Neural crest cell (in vitro differentiated cells): ENCODE measurements around the gene PPP1R3A. TPM values are rescaled to one million over a fixed set of nuclear protein-coding genes. Genes with fewer than 3 reads are reported as not detected.

Source experiments
- DNase-seq: peaks from one replicate; pipeline ENCODE4 v3.0.0; 2021; ENCODE audit warnings: low read depth, mixed read lengths, low spot score
- H3K27ac Mint-ChIP-seq: one replicate; pipeline ENCODE4 v1.8.0; 2021; ENCODE audit warnings: mild to moderate bottlenecking, mixed read lengths; ENCODE audit not compliant: unreplicated experiment
- H3K27me3 Mint-ChIP-seq: 2 replicates; pipeline ENCODE4 v1.8.0; 2021; ENCODE audit warnings: low read depth, mild to moderate bottlenecking, mixed read lengths
- H3K36me3 Mint-ChIP-seq: 2 replicates; pipeline ENCODE4 v1.8.0; 2021; ENCODE audit warnings: low read depth, mild to moderate bottlenecking, mixed read lengths
- H3K4me1 Mint-ChIP-seq: 2 replicates; pipeline ENCODE4 v1.8.0; 2021; ENCODE audit warnings: mixed read lengths
- H3K4me3 Mint-ChIP-seq: one replicate; pipeline ENCODE4 v1.8.0; 2021; ENCODE audit warnings: mild to moderate bottlenecking, mixed read lengths
- H3K9me3 Mint-ChIP-seq: 2 replicates; pipeline ENCODE4 v1.8.0; 2021; ENCODE audit warnings: mixed read lengths
- CTCF ChIP-seq: fragments of 200-600 bp; sonication (generic); conservative IDR thresholded peaks from 2 replicates; pipeline ENCODE4 v1.5.0; 2021; ENCODE audit warnings: antibody characterized with exemption, mild to moderate bottlenecking
- total RNA-seq: library from RNA; stranded (reverse); gene quantifications from 2 replicates; pipeline ENCODE4 v1.2.1, GENCODE V29; 2021

PPP1R3A gene
- total RNA-seq, 1 donor from 2014 or later = not detected

GRCh38 chr7:113892818-113893217 is 26.0 kb downstream of the PPP1R3A start:
- no peak for DNase-seq
- no peak overlapping the region for H3K4me3 Mint-ChIP-seq
- no peak for TF ChIP-seq CTCF
- no peaks in the 10 kb centered on the region for H3K9me3 Mint-ChIP-seq
- no peaks in the 10 kb centered on the region for H3K4me1 Mint-ChIP-seq
- H3K27ac Mint-ChIP-seq = no peak overlapping the region
- H3K36me3 Mint-ChIP-seq = no peaks in the 10 kb centered on the region
- no peaks in the 10 kb centered on the region for H3K27me3 Mint-ChIP-seq

- DNase-seq = no peak
- H3K27me3 Mint-ChIP-seq = no peaks in the 10 kb centered on the region
- no peak for TF ChIP-seq CTCF
Measured at GRCh38 chr7:113891828-113892227, 27.0 kb downstream of the PPP1R3A start.

GRCh38 chr7:113891031-113891350 is 27.8 kb downstream of the PPP1R3A start:
- Mint-ChIP-seq H3K9me3 (no peaks in the 10 kb centered on the region), H3K4me3 (no peak overlapping the region), H3K27me3 (no peaks in the 10 kb centered on the region), H3K4me1 (no peaks in the 10 kb centered on the region), H3K27ac (no peak overlapping the region), H3K36me3 (no peaks in the 10 kb centered on the region)
- no peak for DNase-seq
- TF ChIP-seq CTCF = no peak

More at GRCh38 chr7:113891828-113892227, 27.0 kb downstream of the PPP1R3A start:
- Mint-ChIP-seq H3K9me3 (no peaks in the 10 kb centered on the region), H3K27ac (no peak overlapping the region), H3K36me3 (no peaks in the 10 kb centered on the region), H3K4me3 (no peak overlapping the region), H3K4me1 (no peaks in the 10 kb centered on the region)

GRCh38 chr7:113890331-113891030 is 28.3 kb downstream of the PPP1R3A start:
- H3K27ac Mint-ChIP-seq = no peak overlapping the region
- H3K9me3 Mint-ChIP-seq = no peaks in the 10 kb centered on the region
- no peaks in the 10 kb centered on the region for H3K27me3 Mint-ChIP-seq
- no peaks in the 10 kb centered on the region for H3K4me1 Mint-ChIP-seq
- no peak overlapping the region for H3K4me3 Mint-ChIP-seq
- H3K36me3 Mint-ChIP-seq = no peaks in the 10 kb centered on the region
- TF ChIP-seq CTCF = no peak
- DNase-seq = no peak

GRCh38 chr7:113883096-113883495 is 35.7 kb downstream of the PPP1R3A start:
- Mint-ChIP-seq H3K4me1 (no peaks in the 10 kb centered on the region), H3K4me3 (no peak overlapping the region), H3K36me3 (no peaks in the 10 kb centered on the region), H3K9me3 (no peaks in the 10 kb centered on the region), H3K27ac (no peak overlapping the region), H3K27me3 (peaks cover 2% of the 10 kb centered on the region)
- no peak for TF ChIP-seq CTCF
- no peak for DNase-seq

GRCh38 chr7:113880559-113880958 is 38.2 kb downstream of the PPP1R3A start:
- no peaks in the 10 kb centered on the region for H3K4me1 Mint-ChIP-seq
- H3K9me3 Mint-ChIP-seq = no peaks in the 10 kb centered on the region
- TF ChIP-seq CTCF = no peak
- no peak for DNase-seq
- no peak overlapping the region for H3K27ac Mint-ChIP-seq
- H3K27me3 Mint-ChIP-seq = peaks cover 2% of the 10 kb centered on the region
- H3K36me3 Mint-ChIP-seq = no peaks in the 10 kb centered on the region
- no peak overlapping the region for H3K4me3 Mint-ChIP-seq
